HG02678 (cell line): Measurements from ENCODE around the gene KCTD7.
A peak's percentile ranks its signal among the peaks of the same experiment; 100 is the strongest.
"Not testable (repeated sequence)": the region's sequence is repeated elsewhere in the genome, so short reads cannot be mapped to it uniquely, and the experiment has no call there.

ENCODE experiments used
- ATAC-seq: cut with Tn5 transposase; IDR thresholded peaks from one replicate; pipeline ENCODE4 v1.9.1; 2021; ENCODE audit warnings: mild to moderate bottlenecking, moderate library complexity; ENCODE audit not compliant: unreplicated experiment

The KCTD7 gene

GRCh38 chr7:66679633-66680244, 51.1 kb downstream of the KCTD7 start:
- no peak for ATAC-seq

- peak; percentile 95 for ATAC-seq
Measured at GRCh38 chr7:66681491-66682349, 53.0 kb downstream of the KCTD7 start.

- peak; percentile 22 for ATAC-seq
Measured at GRCh38 chr7:66682350-66683093, 53.8 kb downstream of the KCTD7 start.

- not testable (repeated sequence) for ATAC-seq
Measured at GRCh38 chr7:66683094-66683769, 54.6 kb downstream of the KCTD7 start.

GRCh38 chr7:66683770-66684123, 55.1 kb downstream of the KCTD7 start:
- ATAC-seq: no peak

- ATAC-seq: not testable (repeated sequence)
Measured at GRCh38 chr7:66685663-66686062, 57.0 kb downstream of the KCTD7 start.

GRCh38 chr7:66687186-66687585, 58.5 kb downstream of the KCTD7 start:
- no peak for ATAC-seq

GRCh38 chr7:66687672-66688071, 59.0 kb downstream of the KCTD7 start:
- ATAC-seq: not testable (repeated sequence)

- no peak for ATAC-seq
Measured at GRCh38 chr7:66689081-66689480, 60.4 kb downstream of the KCTD7 start.

GRCh38 chr7:66693331-66693730, 64.7 kb downstream of the KCTD7 start:
- ATAC-seq: no peak
